ENCODE measurements around the gene UFC1. TPM values are rescaled to one million over a fixed set of nuclear protein-coding genes. Genes with fewer than 3 reads are reported as not detected.

UFC1 gene
- polyA plus RNA-seq, 1 donor from 2014 or later, result 104 TPM

- H3K79me2 ChIP-seq (replicated peaks; ENCODE audit: insufficient read depth, low read length), result peaks cover 11% of the 10 kb centered on the region
- H4K20me1 ChIP-seq (ENCODE audit: insufficient read depth), result no peaks in the 10 kb centered on the region
- H3K4me3 ChIP-seq (ENCODE audit: low read length), result peak overlapping the region; percentile 98
- H3K27me3 ChIP-seq (ENCODE audit: insufficient read depth, low read depth, low read length), result no peaks in the 10 kb centered on the region
- no peaks in the 10 kb centered on the region for H3K9me3 ChIP-seq (ENCODE audit: low read length)
- TF ChIP-seq RAD21 (conservative IDR thresholded peaks at IDR 0.05), result no peak
- no peak for TF ChIP-seq EZH2 (IDR thresholded peaks at IDR 0.05; ENCODE audit: borderline replicate concordance, insufficient read depth, low read length, poor library complexity, severe bottlenecking)
- no peak for TF ChIP-seq SMC3 (conservative IDR thresholded peaks at IDR 0.05; ENCODE audit: poor library complexity)
- no peak for TF ChIP-seq TAF1 (IDR thresholded peaks at IDR 0.05; ENCODE audit: low read depth)
- TF ChIP-seq POLR2AphosphoS5 (IDR thresholded peaks at IDR 0.05), result no peak
- no peak for TF ChIP-seq EP300 (conservative IDR thresholded peaks at IDR 0.05; ENCODE audit: poor library complexity, severe bottlenecking)
- no peak for TF ChIP-seq MXI1 (conservative IDR thresholded peaks at IDR 0.05; ENCODE audit: poor library complexity, severe bottlenecking)
- TF ChIP-seq REST (IDR thresholded peaks at IDR 0.05; ENCODE audit: borderline replicate concordance), result no peak
- TF ChIP-seq CTCF (IDR thresholded peaks at IDR 0.05; ENCODE audit: poor library complexity, severe bottlenecking), result no peak
- no peaks in the 10 kb centered on the region for H3K9me2 ChIP-seq (ENCODE audit: insufficient read depth, low read length)
- H2AFZ ChIP-seq (ENCODE audit: low read depth, low read length), result no peak overlapping the region
- no peaks in the 10 kb centered on the region for H3K36me3 ChIP-seq (ENCODE audit: insufficient read depth, low read length)
- peak overlapping the region; percentile 89 for H3K4me2 ChIP-seq (ENCODE audit: low read length)
- peak overlapping the region; percentile 87 for H3K27ac ChIP-seq (ENCODE audit: low read length)
- no peaks in the 10 kb centered on the region for H3F3A ChIP-seq (ENCODE audit: insufficient read depth, low read length, poor library complexity, severe bottlenecking)
- H3K9ac ChIP-seq (ENCODE audit: low read length), result peak overlapping the region; percentile 97
Measured at GRCh38 chr1:161158316-161159010, 4.7 kb downstream of the UFC1 start.

- H3F3A ChIP-seq (ENCODE audit: insufficient read depth, low read length, poor library complexity, severe bottlenecking), result no peaks in the 10 kb centered on the region
- no peaks in the 10 kb centered on the region for H3K27me3 ChIP-seq (ENCODE audit: insufficient read depth, low read depth, low read length)
- peak within 1 kb of the TSS; percentile 87 for H3K27ac ChIP-seq (ENCODE audit: low read length)
- H2AFZ ChIP-seq (ENCODE audit: low read depth, low read length), result peak within 1 kb of the TSS; percentile 93
- H3K79me2 ChIP-seq (replicated peaks; ENCODE audit: insufficient read depth, low read length), result peaks cover 11% of the 10 kb centered on the region
- H4K20me1 ChIP-seq (ENCODE audit: insufficient read depth), result no peaks in the 10 kb centered on the region
- H3K4me3 ChIP-seq (ENCODE audit: low read length), result peak within 1 kb of the TSS; percentile 98
- H3K9me3 ChIP-seq (ENCODE audit: low read length), result no peaks in the 10 kb centered on the region
- TF ChIP-seq TAF1 (IDR thresholded peaks at IDR 0.05; ENCODE audit: low read depth) (peak; percentile 98), CTCF (IDR thresholded peaks at IDR 0.05; ENCODE audit: poor library complexity, severe bottlenecking) (peak; percentile 55), MXI1 (conservative IDR thresholded peaks at IDR 0.05; ENCODE audit: poor library complexity, severe bottlenecking) (peak; percentile 58), POLR2AphosphoS5 (IDR thresholded peaks at IDR 0.05) (peak; percentile 89), SMC3 (conservative IDR thresholded peaks at IDR 0.05; ENCODE audit: poor library complexity) (no peak), EP300 (conservative IDR thresholded peaks at IDR 0.05; ENCODE audit: poor library complexity, severe bottlenecking) (peak; percentile 3), EZH2 (IDR thresholded peaks at IDR 0.05; ENCODE audit: borderline replicate concordance, insufficient read depth, low read length, poor library complexity, severe bottlenecking) (no peak), RAD21 (conservative IDR thresholded peaks at IDR 0.05) (no peak), REST (IDR thresholded peaks at IDR 0.05; ENCODE audit: borderline replicate concordance) (peak; percentile 90)
- H3K9ac ChIP-seq (ENCODE audit: low read length), result peak within 1 kb of the TSS; percentile 97
- peak within 1 kb of the TSS; percentile 98 for H3K4me2 ChIP-seq (ENCODE audit: low read length)
- H3K9me2 ChIP-seq (ENCODE audit: insufficient read depth, low read length), result no peaks in the 10 kb centered on the region
- no peaks in the 10 kb centered on the region for H3K36me3 ChIP-seq (ENCODE audit: insufficient read depth, low read length)
Measured at GRCh38 chr1:161159087-161159912, 5.5 kb downstream of the UFC1 start, which contains the start of gene USP21. Gene USP21 (plus strand): TSS chr1:161159500. CDS start chr1:161160641, 1,141 bp downstream.
